ENCODE data around the gene CALHM6.

CALHM6 gene

DNA sequence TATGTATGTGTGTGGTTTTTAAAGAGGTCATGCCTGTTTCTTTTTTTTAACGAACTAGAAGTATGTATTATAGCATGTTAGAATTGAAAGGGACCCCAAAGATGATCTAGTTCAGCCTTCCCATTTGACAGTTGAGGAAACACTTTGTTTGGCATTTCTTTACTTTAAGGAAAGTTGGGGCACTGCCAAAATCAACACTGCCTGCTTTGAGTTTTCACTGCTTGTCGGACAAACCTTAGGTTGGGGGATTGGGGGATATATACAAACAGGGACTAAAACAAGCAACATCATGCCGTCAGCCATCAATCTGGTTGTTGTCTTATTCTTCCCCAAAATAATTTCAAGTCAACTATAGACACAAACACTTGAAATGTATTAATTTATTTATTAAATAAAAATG, 14.1 kb upstream of the CALHM6 start:
- ChIA-PET POLR2A (no interaction called here), CTCF (interaction anchor here (1.1 to 6.9 kb wide), 3 partner anchors 16 to 159 kb away, joined by 3 to 61 read pairs (median 5); no protein-coding TSS in a partner anchor)
- TF ChIP-seq, protein P1, sequence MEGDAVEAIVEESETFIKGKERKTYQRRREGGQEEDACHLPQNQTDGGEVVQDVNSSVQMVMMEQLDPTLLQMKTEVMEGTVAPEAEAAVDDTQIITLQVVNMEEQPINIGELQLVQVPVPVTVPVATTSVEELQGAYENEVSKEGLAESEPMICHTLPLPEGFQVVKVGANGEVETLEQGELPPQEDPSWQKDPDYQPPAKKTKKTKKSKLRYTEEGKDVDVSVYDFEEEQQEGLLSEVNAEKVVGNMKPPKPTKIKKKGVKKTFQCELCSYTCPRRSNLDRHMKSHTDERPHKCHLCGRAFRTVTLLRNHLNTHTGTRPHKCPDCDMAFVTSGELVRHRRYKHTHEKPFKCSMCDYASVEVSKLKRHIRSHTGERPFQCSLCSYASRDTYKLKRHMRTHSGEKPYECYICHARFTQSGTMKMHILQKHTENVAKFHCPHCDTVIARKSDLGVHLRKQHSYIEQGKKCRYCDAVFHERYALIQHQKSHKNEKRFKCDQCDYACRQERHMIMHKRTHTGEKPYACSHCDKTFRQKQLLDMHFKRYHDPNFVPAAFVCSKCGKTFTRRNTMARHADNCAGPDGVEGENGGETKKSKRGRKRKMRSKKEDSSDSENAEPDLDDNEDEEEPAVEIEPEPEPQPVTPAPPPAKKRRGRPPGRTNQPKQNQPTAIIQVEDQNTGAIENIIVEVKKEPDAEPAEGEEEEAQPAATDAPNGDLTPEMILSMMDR (IDR thresholded peaks at IDR 0.05; ENCODE audit: control extremely low read depth, extremely low read depth, low read depth, missing control alignments) = no peak
- DNase-seq (ENCODE audit: extremely low spot score) = no peak

DNA sequence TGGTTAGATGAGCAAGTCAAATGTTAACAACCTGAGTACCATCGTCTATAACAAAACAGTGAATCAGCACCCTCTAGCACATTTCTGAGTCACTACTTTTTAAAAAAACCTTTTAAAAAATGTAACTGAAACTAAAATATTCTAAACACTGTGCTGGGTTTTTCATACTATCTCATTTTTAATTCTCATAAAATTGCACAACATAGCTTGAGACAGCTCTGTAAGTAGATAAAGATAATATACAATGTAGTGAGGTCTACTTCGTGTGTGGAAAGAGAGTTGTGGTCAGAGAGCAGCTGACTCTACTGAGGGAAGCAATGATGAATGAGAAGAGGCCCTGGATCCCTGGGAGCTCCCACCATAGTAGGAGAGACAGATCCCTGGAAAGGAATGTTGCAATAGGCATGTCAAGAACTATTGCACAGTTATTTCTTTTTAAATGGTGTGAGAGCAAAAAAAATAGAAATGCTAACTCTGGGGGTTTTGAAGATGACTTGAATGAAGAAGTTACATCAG, 13.6 kb upstream of the CALHM6 start:
- no peak for DNase-seq (ENCODE audit: extremely low spot score)
- CTCF ChIA-PET = interaction anchor here (1.1 kb wide), 1 partner anchor 160 kb away, joined by 5 read pairs; no protein-coding TSS in a partner anchor
- TF ChIP-seq, protein P1 (IDR thresholded peaks at IDR 0.05; ENCODE audit: control extremely low read depth, extremely low read depth, low read depth, missing control alignments) = peak; percentile 4
- POLR2A ChIA-PET = no interaction called here

DNA sequence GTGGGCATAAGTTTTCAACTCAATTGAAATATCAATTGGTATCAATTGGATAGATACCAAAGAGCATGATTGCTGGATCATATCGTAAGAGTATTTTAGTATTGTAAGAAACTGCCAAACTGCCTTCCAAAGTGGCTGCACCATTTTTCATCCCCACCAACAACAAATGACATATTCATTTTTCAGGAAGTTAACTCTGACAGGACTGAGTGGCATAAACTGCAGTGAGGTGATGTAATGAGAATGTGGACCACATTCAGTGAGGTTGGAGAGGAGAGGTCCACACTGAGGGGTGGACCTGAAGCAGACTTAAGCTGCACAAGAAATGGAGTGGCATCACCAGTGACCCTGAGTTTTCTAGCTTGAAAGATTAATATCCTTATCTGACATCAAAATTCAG, 11.6 kb upstream of the CALHM6 start:
- TF ChIP-seq, protein P1 (IDR thresholded peaks at IDR 0.05; ENCODE audit: control extremely low read depth, extremely low read depth, low read depth, missing control alignments) = no peak
- POLR2A ChIA-PET = no interaction called here
- DNase-seq (ENCODE audit: extremely low spot score) = no peak
- CTCF ChIA-PET = interaction anchor here (1.7 kb wide), 2 partner anchors 10 to 162 kb away, joined by 4 to 8 read pairs; no protein-coding TSS in a partner anchor

DNA sequence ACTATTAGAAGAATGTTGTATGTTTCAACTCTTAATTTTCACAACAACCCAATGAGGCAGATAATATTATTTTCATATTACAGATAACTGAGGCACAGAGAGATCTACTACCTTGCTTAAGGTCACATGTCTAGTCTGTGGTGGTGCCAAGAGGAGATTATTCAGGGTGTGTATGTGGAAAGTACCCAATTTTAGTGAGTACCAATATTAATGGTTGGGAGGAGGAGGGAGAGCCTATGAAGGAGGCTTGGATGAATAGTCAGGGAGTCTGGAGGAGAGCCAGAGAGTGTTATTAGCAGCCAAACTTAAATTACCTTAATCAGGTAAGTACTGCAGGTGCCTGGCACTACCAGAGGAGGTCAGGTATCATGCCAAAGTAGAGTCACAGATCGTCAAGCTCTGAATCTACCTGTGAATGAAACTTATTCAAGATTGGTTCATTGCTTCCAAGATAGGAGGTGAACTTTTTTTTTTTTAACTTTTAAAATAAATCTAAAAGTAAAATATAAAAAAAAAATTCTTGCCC, 10.9 kb upstream of the CALHM6 start:
- POLR2A ChIA-PET = no interaction called here
- DNase-seq (ENCODE audit: extremely low spot score) = no peak
- TF ChIP-seq, protein P1 (IDR thresholded peaks at IDR 0.05; ENCODE audit: control extremely low read depth, extremely low read depth, low read depth, missing control alignments) = no peak
- CTCF ChIA-PET = interaction anchor here (0.8 to 2.1 kb wide), 7 partner anchors 10 to 182 kb away, joined by 3 to 9 read pairs (median 5); partner anchors contain the start of gene CALHM6

DNA sequence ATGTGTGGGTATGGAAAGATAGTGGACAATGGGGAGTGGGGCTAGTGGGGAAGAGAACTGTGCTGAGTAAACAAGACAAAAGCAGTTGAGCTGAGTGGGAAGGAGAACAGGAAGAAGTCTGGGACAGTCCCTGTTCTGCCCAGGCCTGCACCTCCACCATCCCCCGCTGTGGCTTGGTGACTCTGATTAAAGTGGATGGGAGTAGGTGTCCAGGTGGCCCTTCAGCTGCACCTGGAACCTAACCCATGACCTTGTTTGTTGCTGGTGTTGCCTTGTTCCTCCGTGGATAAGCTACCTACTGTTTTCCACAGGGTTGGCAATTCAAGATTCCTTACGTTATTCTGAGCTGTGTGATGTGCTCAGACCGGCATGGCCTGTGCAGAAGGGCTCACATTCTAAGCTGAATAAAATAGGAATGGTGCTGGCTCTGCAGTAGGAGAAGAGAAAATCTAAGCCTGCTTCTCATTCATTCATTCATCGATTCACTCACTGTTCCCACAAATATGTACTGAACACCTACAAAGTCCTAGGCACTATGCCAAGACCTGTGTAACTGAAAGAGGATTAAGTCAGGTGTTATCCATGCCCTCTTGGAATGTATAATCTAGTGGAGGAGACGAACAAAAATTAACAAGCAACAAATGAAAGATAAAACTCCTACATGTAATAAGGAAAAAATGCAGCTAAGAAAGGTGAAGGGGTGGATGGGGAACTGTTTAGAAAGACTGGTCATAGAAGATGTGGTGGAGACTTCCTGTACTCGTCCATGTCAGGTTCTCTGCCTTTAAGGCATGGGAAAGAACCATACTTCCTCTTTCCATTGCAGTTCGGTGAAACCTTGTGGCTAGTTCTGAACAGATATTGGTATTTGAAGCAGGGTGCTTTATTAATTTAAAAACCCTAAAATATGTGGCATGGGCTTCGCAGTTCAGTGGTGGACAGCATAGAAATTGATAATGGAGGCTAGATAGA, 10.1 kb upstream of the CALHM6 start:
- peak; percentile 50 for DNase-seq (ENCODE audit: extremely low spot score)
- TF ChIP-seq, protein P1 (IDR thresholded peaks at IDR 0.05; ENCODE audit: control extremely low read depth, extremely low read depth, low read depth, missing control alignments) = no peak
- ChIA-PET CTCF (interaction anchor here (0.8 to 2.3 kb wide), 11 partner anchors 10 to 183 kb away, joined by 3 to 9 read pairs (median 5); partner anchors contain the start of gene CALHM6), POLR2A (no interaction called here)

DNA sequence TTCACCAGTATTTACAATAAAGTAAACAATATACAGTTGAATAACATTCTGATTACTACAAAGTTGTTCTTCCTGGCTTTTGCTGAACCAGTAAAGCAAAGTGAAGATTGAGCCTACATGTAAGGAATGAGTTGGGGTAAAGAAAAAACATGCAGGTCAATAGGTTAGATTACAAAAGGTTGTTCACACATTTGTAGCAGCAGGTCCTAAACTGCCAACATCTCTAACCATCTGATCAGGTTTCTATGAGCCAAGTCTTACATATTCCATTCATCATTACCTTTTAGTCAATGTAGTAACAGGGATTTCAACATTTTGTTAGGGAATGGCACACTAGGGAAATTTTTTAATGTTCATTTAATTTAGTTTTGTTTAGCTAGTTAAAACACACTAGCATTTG, 9.3 kb upstream of the CALHM6 start:
- CTCF ChIA-PET = interaction anchor here (1.0 to 2.3 kb wide), 7 partner anchors 9 to 183 kb away, joined by 3 to 9 read pairs (median 4); partner anchors contain the start of gene CALHM6
- DNase-seq (ENCODE audit: extremely low spot score) = no peak
- TF ChIP-seq, protein P1 (IDR thresholded peaks at IDR 0.05; ENCODE audit: control extremely low read depth, extremely low read depth, low read depth, missing control alignments) = no peak
- POLR2A ChIA-PET = no interaction called here

Measured in GM10248 (cell line).